Fibroblast of skin of right biceps (primary cell): Measurements from ENCODE around the gene PAOX.

Experiments
- DNase-seq: peaks from one replicate; pipeline ENCODE4 v3.0.0-alpha.2; 2013

PAOX gene

GRCh38 chr10:133350283-133350949 is 28.6 kb upstream of the PAOX start:
- DNase-seq = no peak

DNA sequence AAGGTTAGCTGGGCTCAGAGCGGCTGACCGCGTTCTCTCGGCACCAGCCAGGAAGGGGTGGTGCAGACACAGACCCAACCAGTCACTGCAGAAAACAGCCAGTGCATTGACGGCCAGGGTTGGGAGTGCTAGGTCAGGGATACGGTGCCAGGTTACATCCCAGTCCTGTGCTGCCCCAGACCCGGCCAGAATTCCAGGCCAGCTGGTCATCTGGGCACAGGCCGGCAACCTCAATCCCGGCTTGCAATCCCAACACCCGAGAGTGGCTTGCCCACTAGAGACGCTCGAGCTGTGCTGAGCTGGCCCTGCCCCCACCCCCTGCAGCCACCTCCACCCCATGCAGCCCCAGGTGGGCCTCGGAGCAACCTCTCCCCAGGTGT is 28.1 kb upstream of the PAOX start:
- DNase-seq = no peak

GRCh38 chr10:133351408-133352318 is 27.4 kb upstream of the PAOX start:
- DNase-seq = no peak

DNA sequence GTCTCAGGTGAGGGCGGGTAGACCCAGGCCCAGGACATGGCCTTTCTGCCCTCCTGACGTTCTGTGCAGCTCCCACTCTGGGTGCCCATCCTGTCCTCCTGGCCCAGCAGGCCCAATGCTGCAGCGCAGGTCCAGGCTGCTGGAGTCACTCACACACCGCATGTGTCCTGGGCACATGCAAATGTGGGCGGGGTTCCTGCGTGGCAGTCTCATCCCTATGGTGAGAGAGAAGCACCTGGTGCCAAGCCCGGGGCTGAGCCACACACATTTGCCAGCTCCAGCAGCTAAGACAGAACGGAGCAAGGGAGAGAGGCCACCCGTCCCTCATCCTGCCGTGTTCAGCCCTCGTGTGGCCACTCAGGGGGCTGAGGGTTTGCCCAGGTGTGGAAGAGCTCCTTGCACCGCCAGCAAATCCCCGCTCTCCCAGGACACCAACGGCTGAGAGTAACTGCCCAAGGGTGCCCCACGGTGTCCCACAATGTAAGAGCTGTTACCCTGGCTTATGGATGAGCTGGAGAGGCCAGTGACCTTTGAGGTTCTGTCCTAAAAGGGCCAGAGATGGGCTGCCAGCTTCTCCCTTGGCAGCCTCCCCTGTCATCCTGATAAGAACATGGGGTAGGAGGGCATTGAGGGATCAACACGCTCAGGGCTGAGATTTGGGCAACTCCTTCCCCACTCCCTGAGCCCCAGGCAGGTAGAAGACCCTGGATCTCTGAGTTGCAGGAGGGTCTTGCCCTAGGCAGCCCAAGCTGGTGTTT is 25.7 kb upstream of the PAOX start:
- no peak for DNase-seq

DNA sequence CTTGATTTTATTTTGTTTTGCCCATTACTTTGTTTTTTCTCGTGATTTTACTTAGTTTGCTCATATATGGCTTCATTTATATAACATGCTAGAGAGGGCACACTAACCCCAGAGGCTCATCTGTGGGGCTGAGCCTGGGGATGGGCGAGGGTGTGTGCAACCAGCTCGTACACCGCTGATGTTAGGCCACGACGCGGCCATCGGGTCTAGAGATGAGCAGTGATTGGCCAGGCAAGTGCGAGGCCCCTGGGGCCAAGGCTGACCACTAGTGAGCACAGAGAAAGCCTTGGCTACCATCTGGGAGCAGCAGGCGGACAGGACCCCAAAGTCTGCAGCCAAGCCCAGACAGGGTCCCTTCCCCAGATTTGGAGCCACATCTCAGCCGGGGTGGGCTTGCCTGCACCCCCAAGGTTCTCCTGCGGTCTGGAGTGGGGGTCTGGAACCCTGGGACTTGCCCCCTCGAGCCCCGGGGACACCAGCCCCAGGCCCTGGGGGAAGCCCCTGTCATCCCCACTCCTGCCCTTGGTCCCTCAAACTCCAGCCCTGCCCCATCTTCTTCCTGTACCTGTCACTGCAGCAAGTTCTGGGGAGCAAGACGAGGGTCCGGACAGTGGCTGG is 25.0 kb upstream of the PAOX start:
- no peak for DNase-seq

DNA sequence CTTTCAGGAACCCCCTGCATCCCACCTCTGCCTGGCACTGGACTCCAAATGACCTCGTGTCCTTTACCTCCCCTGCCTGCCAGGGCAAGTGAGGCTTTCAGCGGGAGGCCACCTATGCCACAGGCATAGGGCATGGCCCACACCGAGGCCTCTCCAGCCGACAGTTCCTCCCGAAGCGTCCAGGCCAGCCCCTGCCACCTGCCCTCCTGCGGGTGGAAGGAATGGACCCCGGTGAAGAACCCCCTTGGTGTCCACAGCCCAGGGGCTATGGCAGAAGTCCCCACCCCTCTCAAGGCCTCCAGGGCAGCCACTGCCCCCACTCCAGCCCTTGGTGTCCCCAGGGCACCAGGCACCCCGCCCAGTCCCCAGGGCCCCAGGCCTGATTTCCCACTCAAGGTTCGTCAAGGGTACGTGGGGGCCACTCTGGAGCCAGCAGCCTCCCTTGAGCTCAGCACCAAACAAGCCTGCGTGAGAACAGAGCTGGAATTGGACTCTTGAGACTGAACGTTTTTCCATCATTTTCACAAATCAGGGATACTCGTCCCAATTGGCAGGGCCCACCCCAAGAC is 24.3 kb upstream of the PAOX start:
- DNase-seq = no peak

DNA sequence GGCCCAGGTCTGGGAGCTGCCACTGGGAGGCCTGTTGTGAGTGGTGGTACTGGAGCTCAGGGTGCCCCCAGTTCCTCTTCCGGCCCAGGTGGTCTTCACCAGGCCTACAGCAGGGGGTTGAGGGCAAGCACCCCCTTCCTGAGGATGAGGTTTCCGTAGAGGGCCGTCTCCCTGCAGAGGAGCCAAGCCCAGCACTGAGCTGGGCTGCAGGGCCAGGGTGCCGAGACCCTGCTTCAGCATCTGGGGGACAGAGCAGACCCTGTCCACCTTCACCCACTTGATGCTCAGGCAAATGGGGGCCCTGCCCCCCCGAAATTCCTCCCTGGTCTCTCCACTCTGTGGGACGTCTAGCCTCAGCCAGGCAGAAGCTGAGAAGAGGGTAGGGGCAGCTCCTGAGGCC is 23.8 kb upstream of the PAOX start:
- DNase-seq = no peak

DNA sequence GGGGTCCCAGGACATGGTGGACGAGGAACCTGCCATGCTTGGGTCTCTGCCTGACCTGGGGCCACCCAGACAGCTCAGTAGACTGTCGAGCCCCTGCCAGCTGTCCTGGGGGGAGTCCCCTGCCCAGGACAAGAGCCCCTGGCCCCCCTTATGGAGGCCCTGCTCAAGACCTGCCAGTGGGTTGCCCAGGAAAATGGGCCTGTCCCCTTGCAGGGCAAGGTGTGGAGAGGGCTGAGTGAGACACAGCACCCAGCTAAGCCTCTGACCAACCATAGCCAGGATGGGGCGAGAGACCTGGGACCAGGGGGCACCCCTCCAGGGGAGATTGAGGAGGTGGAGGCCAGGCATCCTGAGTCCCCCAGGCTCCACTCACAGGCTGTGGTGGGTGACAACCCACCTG is 23.1 kb upstream of the PAOX start:
- no peak for DNase-seq

DNA sequence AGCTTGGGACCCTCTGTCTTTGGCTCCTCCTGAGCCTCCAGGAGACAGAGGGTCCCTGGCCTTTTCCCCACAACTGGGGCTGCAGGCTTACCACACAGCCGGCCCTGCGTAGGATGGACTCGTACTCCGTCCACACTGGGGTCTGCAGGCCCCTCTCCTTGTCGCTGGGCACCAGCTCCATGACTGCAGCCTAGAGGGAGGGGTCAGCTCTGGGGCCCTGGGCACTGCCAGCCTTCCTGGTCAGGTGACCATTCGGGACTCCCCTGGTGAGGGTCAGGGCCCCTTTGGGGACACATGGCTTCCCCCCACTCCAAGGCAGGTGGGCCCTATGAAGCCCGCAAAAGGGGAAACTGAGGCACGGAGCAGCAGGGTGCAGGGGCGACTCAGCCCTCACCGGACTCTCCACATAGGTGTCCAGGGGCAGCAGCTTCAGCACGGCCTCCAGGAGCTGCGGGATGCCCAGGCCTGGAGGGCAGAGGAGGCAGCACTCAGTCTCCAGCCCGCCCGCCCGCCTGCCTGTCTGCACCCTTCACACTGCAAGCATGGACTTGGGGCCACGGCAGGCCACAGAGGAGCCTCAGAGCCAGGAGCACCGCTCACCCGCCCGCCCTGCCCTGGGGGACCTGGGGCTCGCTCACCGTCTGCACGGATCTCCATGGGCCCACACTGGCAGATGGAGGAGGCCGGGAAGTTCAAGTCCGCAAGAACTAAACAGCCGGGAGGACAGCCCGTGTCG is 22.3 kb upstream of the PAOX start:
- DNase-seq = no peak

- DNase-seq = peak; percentile 72
Measured at GRCh38 chr10:133357285-133358161, 21.5 kb upstream of the PAOX start, which contains the start of gene FUOM. FUOM (minus strand) TSS chr10:133358019; CDS start chr10:133358007, 12 bp downstream.

DNA sequence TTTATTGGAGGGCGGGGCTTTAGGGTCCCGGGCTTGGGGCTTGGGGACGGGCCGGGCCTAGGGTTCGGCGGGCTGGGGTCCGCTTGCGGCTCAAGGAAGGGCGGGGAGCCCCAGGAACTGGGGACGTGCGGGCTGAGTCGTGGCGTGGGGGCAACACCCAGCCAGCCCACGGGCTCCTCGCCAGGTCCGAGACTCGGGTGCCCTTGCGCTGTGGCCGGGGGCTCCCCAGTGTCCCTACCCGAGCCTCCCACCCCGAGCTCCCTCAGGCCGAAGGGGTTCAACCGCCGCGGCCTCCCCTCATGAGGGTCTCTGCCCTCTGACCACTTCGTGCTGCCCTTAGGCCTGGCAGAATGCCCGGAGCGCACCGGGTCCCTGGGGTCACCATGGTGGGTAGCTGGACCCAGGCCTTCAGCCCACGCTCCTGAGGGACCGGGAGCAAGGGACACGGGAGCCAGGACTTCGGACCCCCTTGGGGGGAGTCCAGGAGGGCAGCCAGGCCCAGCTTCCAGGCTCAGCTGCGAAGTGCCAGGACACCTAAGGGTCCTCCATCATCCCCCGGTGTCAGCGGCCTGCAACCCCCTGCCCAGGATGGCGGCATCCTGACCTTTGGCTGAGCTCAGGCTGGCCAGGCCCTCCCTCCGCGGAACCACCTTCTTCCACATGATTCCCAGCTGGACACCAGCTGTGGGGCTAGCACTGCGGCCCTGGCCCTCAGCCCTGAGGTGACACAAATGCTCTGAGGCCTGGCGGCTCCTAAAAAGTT is 20.7 kb upstream of the PAOX start:
- DNase-seq = no peak

DNA sequence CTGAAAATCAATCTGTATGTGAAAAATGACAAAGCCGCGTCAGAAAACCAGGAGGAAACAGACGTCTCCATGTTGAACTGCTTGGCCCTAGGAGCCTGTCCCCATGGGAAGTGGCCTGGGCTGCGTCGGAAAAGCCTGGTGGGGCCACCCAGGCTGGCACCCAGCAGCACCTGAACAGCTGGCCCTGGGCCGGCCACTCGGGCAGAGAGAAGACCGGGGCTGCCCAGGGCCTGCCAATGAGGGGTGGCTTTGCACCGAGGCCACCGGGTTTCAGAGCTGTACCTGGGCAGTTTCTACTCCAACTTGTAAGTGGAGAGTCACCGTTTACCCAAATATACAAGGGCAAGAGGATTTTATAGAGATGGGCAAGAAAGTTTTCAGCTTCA is 20.1 kb upstream of the PAOX start:
- no peak for DNase-seq

GRCh38 chr10:133359554-133359971 is 19.5 kb upstream of the PAOX start:
- DNase-seq = no peak

DNA sequence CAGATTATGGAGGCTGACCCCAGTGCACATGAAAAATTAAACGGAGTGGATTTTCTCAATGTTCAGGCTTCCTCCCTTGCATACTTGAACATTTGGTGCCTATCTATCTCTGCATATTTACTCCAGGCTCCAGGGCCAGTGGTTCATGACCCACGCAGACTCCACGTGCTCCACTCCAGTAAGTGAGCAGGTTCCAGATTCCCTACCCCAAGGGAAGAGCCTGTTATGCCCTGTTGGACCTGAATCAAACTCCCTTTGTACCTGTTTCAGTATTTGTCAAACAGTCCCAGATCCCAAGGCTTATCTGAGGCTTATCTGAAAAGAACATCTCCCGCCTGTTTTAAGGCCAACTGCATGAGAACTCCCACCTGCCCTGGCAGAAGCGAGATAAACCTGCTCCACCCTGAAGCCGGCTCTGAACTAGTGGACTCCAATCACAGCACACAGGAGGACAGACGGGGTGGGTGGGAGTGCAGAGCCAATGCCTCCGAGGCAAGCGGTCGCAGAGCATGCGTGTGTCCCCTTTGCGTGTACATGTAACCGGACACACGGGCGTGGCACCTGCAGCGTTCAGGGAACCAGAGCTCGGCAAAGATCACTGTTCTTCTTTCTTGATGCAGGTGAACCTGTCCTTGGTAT is 19.0 kb upstream of the PAOX start:
- no peak for DNase-seq

GRCh38 chr10:133361227-133361626 is 17.8 kb upstream of the PAOX start:
- DNase-seq = no peak

- no peak for DNase-seq
Measured at GRCh38 chr10:133361773-133362441, 17.2 kb upstream of the PAOX start.

DNA sequence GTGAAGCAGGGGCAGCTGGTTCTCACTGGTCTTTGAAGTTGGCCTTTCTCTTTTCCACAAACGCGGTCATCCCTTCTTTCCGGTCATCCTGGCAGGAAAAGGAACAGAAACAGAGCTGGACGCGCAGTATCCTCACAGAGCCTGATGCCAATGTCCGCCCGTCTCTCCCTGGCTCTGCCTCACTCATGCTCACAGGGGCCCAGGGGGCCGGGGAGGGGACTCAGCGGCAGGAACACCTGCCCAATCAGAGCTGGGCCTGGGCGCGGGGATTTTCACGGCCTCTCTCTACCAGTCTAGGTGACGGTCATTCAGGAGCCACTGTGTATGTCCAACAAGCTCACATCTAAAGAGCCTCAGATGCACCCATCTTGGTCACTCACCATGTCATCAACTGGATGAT is 16.2 kb upstream of the PAOX start:
- no peak for DNase-seq

DNA sequence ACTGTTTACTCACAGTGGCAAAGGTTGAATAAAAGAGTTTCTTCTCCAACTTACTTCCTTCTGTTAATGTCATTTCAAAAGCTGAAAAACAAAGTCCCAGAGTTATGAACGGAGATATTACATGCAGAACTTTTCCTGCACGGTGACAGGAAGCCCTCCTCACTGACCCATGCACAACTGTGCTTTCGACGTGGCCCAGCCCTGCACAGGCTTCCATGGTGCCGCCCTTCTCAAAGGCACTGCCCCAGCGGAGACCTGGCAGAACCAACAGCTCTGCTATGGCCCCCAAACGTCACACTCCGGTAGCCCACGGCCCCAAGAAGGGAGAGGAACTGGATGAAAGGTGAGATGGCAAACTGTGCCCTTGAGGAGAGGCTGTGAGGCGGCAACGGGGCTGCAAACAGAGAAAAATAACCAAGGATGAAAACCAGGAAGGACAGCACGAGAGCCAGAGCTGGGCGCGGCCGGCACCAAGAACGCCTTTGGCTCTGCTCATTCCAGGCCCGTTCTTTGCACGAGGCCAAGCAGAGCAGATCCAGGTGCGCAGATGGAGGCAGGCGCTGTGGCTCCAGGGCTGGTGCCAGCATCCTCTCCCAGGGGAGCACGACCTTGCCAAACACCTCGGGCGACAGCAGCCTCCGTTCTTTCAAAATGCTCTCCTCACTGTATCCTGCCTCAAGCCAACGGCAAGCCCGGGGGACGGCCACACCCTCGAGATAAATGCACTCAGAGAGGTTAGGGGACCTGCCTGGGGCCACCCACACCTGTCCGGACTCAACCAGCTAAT is 14.2 kb upstream of the PAOX start:
- no peak for DNase-seq
